IPS-18a (cell line): Measurements from ENCODE around the gene IL6.
"Not testable (repeated sequence)": the region's sequence is repeated elsewhere in the genome, so short reads cannot be mapped to it uniquely, and the experiment has no call there.

ENCODE experiments used
- H3K27ac ChIP-seq: one replicate; pipeline ENCODE4 v1.5.1; 2013; ENCODE audit warnings: low read length
- H3K27me3 ChIP-seq: one replicate; pipeline ENCODE4 v1.6.1; 2013; ENCODE audit warnings: mild to moderate bottlenecking, low read length; ENCODE audit not compliant: control insufficient read depth, insufficient read depth
- H3K36me3 ChIP-seq: one replicate; pipeline ENCODE4 v1.6.1; 2013; ENCODE audit warnings: low read depth, low read length; ENCODE audit not compliant: control insufficient read depth
- H3K4me1 ChIP-seq: one replicate; pipeline ENCODE4 v1.6.1; 2013; ENCODE audit warnings: low read depth, low read length; ENCODE audit not compliant: control insufficient read depth
- H3K4me3 ChIP-seq: one replicate; pipeline ENCODE4 v1.5.1; 2013; ENCODE audit warnings: low read length
- H3K9ac ChIP-seq: one replicate; pipeline ENCODE4 v1.6.1; 2013; ENCODE audit warnings: mild to moderate bottlenecking, low read length, moderate library complexity
- H3K9me3 ChIP-seq: one replicate; pipeline ENCODE4 v1.6.1; 2013; ENCODE audit warnings: low read depth, low read length; ENCODE audit not compliant: control insufficient read depth

IL6 gene

DNA sequence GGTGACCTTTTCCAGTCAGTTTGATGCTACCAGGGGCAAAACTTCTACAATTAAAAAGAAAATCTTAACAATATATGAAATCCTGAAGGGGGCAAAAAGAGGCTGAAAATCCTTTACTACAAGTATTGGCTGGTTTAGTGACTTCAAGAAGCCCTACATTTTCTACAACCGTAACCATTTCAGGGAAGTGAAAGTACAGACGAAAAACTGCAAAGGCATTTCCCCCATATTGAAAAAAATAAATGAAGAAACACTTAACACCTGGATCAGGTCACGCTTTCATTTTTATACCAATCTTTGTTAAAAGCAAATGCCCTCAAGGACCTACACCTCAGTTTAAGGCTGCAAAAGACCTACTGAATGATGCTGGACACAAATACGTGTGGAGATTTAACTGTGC, 38.6 kb downstream of the IL6 start:
- Histone ChIP-seq H3K4me3 (no peak overlapping the region), H3K36me3 (no peaks in the 10 kb centered on the region), H3K27ac (no peak overlapping the region), H3K9ac (no peak overlapping the region), H3K9me3 (no peaks in the 10 kb centered on the region), H3K27me3 (no peaks in the 10 kb centered on the region), H3K4me1 (no peaks in the 10 kb centered on the region)

GRCh38 chr7:22771194-22771871, 44.3 kb downstream of the IL6 start:
- H3K9ac ChIP-seq = no peak overlapping the region
- no peaks in the 10 kb centered on the region for H3K4me1 ChIP-seq
- no peaks in the 10 kb centered on the region for H3K36me3 ChIP-seq
- H3K4me3 ChIP-seq = no peak overlapping the region
- no peaks in the 10 kb centered on the region for H3K27me3 ChIP-seq
- H3K9me3 ChIP-seq = no peaks in the 10 kb centered on the region
- H3K27ac ChIP-seq = no peak overlapping the region

DNA sequence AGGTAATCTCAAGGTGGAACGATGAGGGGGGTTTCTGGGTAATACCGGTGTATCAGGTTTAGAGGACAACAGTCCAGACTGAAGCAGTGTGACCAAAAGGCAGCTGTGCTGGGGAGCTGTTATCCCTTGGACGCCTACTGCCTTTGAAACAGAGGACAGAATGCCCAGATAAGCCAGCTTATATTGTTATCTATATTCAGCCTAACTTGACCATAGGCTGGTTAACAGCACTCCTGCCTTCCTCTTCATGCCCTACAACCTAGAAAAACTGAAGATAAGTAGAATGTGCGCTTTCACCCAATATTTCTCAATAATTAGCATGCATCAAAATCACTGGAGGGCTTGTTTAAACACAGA, 44.9 kb downstream of the IL6 start:
- Histone ChIP-seq H3K9ac (no peak overlapping the region), H3K4me3 (no peak overlapping the region), H3K27me3 (no peaks in the 10 kb centered on the region), H3K9me3 (no peaks in the 10 kb centered on the region), H3K4me1 (no peaks in the 10 kb centered on the region), H3K27ac (no peak overlapping the region), H3K36me3 (no peaks in the 10 kb centered on the region)

DNA sequence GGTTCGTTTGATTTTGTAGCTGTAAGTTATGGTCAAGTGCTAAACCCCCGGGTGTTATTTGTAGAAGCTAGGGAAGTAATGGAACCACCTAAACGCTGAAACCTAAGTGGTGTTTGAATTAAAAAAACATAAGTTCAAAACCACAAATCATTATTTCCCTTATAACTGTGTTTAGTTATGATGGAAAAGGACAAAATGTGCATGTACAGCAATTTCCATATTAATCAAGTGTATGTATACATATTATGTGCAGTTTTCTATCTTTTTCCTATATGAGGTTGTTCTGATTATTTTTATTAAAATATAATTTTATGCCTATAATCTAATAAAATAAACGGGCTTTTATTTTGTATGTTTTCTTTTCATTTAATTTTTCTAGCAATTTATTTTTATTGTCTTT, 45.9 kb downstream of the IL6 start:
- no peaks in the 10 kb centered on the region for H3K4me1 ChIP-seq
- H3K27me3 ChIP-seq = no peaks in the 10 kb centered on the region
- H3K4me3 ChIP-seq = no peak overlapping the region
- no peaks in the 10 kb centered on the region for H3K36me3 ChIP-seq
- no peaks in the 10 kb centered on the region for H3K9me3 ChIP-seq
- no peak overlapping the region for H3K9ac ChIP-seq
- no peak overlapping the region for H3K27ac ChIP-seq

DNA sequence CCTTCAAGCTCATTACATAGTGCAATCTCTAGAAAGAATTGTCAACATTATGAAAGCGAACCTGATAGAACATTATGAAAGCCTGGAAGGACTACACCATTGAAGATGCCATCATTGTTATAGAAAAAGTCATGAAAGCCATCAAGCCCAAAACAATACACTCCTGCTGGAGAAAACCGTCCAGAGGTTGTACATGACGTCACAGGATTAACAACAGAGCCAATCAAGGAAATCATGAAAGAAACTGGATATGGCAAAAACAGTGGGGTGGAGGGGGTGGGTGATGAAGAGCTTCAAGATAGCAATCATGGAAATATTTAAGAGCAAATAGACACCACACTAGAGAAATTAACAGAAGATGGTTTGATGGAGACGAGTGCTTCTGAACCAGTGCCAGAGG, 50.0 kb downstream of the IL6 start:
- no peak overlapping the region for H3K4me3 ChIP-seq
- H3K9me3 ChIP-seq = no peaks in the 10 kb centered on the region
- no peaks in the 10 kb centered on the region for H3K36me3 ChIP-seq
- no peaks in the 10 kb centered on the region for H3K27me3 ChIP-seq
- no peak overlapping the region for H3K27ac ChIP-seq
- no peak overlapping the region for H3K9ac ChIP-seq
- H3K4me1 ChIP-seq = no peaks in the 10 kb centered on the region

GRCh38 chr7:22779730-22780323, 52.8 kb downstream of the IL6 start:
- not testable (repeated sequence) for H3K9ac ChIP-seq, H3K27me3 ChIP-seq, H3K4me3 ChIP-seq, H3K4me1 ChIP-seq, H3K27ac ChIP-seq, H3K36me3 ChIP-seq, H3K9me3 ChIP-seq

DNA sequence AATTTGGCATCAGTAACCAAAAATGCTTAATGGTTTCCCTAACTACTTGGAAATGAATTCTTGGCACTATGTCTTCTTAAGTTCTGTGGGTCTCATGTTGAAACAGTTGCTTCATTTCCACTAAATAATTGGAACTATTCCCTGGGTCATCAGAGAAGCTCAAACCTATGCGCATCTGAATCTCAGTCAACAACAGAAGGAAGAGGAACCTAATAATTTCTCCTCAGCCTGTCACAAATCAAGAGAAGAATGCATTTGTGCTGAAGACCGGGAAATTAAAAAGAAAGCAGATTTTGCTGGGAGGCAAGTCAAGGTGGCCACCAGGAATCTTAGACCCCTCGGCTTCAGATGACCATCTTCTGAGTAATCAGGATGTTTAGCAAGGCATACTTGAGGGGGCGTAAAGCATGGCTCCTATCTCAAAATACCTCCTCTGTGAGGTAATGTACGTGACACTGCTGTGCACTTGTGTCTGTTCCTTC, 54.3 kb downstream of the IL6 start:
- Histone ChIP-seq H3K36me3 (no peaks in the 10 kb centered on the region), H3K27ac (no peak overlapping the region), H3K4me1 (no peaks in the 10 kb centered on the region), H3K27me3 (no peaks in the 10 kb centered on the region), H3K9me3 (no peaks in the 10 kb centered on the region), H3K4me3 (no peak overlapping the region), H3K9ac (no peak overlapping the region)
